ENCODE data around the gene SC5D.

Gene SC5D

DNA sequence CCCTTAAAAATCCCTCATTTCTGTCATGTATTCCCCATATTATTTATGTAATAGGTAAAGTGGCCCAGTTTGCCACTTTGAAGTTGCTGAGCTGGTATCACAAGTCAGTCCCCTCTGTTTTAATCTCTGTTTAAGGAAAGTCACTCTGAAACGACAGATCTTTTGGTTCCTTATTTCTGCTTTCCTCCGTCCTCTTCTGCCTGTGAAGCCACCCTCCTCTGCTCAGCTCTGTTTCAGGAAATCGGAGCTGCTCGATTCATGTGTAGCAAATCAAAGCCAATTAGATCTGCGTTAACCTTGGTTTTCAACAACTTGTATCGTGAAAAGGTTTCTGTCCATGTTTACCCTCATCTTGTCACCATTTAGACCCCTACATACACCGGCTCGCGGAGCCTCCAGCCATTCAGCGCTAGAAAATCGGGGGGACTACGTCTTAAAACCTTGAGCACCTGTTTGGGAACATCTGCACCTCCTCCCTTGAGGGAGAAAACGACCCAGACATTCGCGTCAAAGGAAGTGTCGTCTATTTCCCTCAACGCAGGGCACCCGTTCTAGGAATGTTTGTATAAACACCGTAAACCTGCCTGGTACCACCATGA, 576 bp upstream of the SC5D start:
- Histone ChIP-seq H3K4me3 (ENCODE audit: low read depth, low read length) (peak overlapping the region; percentile 92), H3K27ac (peak overlapping the region; percentile 77; the same call in 1 of the 2 replicates), H3K9me3 (ENCODE audit: severe bottlenecking) (no peaks in the 10 kb centered on the region), H3K36me3 (no peaks in the 10 kb centered on the region), H3K27me3 (ENCODE audit: insufficient read depth, low read depth, severe bottlenecking) (no peaks in the 10 kb centered on the region)
- DNase-seq: no peak
- TF ChIP-seq, protein P1, sequence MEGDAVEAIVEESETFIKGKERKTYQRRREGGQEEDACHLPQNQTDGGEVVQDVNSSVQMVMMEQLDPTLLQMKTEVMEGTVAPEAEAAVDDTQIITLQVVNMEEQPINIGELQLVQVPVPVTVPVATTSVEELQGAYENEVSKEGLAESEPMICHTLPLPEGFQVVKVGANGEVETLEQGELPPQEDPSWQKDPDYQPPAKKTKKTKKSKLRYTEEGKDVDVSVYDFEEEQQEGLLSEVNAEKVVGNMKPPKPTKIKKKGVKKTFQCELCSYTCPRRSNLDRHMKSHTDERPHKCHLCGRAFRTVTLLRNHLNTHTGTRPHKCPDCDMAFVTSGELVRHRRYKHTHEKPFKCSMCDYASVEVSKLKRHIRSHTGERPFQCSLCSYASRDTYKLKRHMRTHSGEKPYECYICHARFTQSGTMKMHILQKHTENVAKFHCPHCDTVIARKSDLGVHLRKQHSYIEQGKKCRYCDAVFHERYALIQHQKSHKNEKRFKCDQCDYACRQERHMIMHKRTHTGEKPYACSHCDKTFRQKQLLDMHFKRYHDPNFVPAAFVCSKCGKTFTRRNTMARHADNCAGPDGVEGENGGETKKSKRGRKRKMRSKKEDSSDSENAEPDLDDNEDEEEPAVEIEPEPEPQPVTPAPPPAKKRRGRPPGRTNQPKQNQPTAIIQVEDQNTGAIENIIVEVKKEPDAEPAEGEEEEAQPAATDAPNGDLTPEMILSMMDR (IDR thresholded peaks at IDR 0.05; ENCODE audit: low read depth, low read length): no peak

DNA sequence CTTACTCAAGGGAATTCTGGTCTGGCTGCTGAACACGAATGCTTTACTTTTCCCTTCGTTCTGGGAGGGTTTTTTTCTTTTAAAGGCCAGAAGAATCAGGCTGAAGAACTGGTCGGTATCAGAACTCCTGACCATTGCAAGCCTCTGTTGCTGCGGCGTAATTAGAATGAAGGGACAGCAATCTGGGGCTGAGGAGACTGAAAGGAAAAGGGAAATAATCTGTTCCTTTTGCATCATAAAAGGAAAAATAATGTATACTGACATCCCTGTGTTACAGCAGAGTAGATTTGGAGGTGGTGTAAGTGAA, 670 bp downstream of the SC5D start:
- Histone ChIP-seq H3K36me3 (no peaks in the 10 kb centered on the region), H3K27ac (peak overlapping the region; percentile 77), H3K4me3 (ENCODE audit: low read depth, low read length) (peak overlapping the region; percentile 92), H3K9me3 (ENCODE audit: severe bottlenecking) (no peaks in the 10 kb centered on the region), H3K27me3 (ENCODE audit: insufficient read depth, low read depth, severe bottlenecking) (no peaks in the 10 kb centered on the region)
- no peak for DNase-seq
- TF ChIP-seq, protein P1 (IDR thresholded peaks at IDR 0.05; ENCODE audit: low read depth, low read length): no peak

DNA sequence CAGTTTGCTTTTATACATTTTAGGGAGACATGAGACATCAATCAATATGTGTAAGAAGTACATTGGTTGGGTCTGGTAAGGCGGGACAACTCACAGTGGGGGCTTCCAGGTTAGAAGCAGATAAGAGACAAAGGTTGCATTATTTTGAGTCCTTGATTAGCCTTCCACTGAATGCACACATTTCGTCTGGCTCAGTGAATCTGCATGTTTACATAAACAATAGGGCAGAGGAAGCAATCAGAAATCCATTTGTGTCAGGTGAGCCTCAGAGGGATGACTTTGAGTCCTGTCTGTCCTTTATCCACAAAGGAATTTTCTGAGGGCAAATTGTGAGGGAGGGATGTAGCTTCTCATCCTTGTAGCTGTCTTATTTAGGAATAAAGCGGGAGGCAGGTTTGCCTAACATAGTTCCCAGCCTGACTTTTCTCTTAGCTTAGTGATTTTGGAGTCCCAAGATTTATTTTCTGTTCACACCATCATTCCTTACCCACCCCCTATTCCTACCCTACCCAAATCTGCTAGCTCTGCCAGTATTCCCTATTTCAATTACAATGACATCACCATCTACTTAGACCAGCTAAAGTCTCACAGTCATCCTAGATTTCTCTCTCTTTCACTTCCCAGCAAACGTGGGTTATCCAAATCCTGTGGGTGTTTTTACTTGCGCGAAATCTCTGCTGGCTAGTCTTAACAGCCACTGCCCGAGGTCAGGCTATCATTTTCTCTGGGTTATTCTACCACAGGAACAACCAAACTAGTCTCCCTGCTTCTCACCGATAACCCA, 2.9 kb downstream of the SC5D start:
- no peak overlapping the region for H3K27ac ChIP-seq

GRCh38 chr11:121297872-121298271, 5.3 kb downstream of the SC5D start:
- Histone ChIP-seq H3K27ac (no peak overlapping the region), H3K27me3 (ENCODE audit: insufficient read depth, low read depth, severe bottlenecking) (no peaks in the 10 kb centered on the region), H3K4me3 (ENCODE audit: low read depth, low read length) (no peak overlapping the region), H3K36me3 (no peaks in the 10 kb centered on the region), H3K9me3 (ENCODE audit: severe bottlenecking) (no peaks in the 10 kb centered on the region)
- TF ChIP-seq, protein P1 (IDR thresholded peaks at IDR 0.05; ENCODE audit: low read depth, low read length): no peak
- no peak for DNase-seq

More for the DNA sequence above, 2.9 kb downstream of the SC5D start:
- Histone ChIP-seq H3K27me3 (ENCODE audit: insufficient read depth, low read depth, severe bottlenecking) (no peaks in the 10 kb centered on the region), H3K36me3 (no peaks in the 10 kb centered on the region), H3K4me3 (ENCODE audit: low read depth, low read length) (no peak overlapping the region), H3K9me3 (ENCODE audit: severe bottlenecking) (no peaks in the 10 kb centered on the region)
- TF ChIP-seq, protein P1 (IDR thresholded peaks at IDR 0.05; ENCODE audit: low read depth, low read length): no peak
- no peak for DNase-seq

GRCh38 chr11:121298774-121299173, 6.2 kb downstream of the SC5D start:
- DNase-seq: no peak
- H3K9me3 ChIP-seq (ENCODE audit: severe bottlenecking): no peaks in the 10 kb centered on the region
- H3K36me3 ChIP-seq: no peaks in the 10 kb centered on the region
- TF ChIP-seq, protein P1 (IDR thresholded peaks at IDR 0.05; ENCODE audit: low read depth, low read length): no peak
- no peaks in the 10 kb centered on the region for H3K27me3 ChIP-seq (ENCODE audit: insufficient read depth, low read depth, severe bottlenecking)
- H3K27ac ChIP-seq: no peak overlapping the region
- H3K4me3 ChIP-seq (ENCODE audit: low read depth, low read length): no peak overlapping the region

Measured in WERI-Rb-1 (cell line).